T-cell (primary cell): Measurements from ENCODE around the gene KDM2B. TPM values are rescaled to one million over a fixed set of nuclear protein-coding genes. Genes with fewer than 3 reads are reported as not detected.

Experiments used
- ATAC-seq, 4 experiments: fragments of 200-7000 bp in 3 of 4; fragments of 150-1000 bp in 1 of 4; cut with Tn5 transposase; replicated peaks in 1 of 4; 1 replicate in 3 of 4; 2 replicates in 1 of 4; pipeline ENCODE4 v1.10.0; 2021; ENCODE audit warnings: moderate library complexity in 3 of 4, mild to moderate bottlenecking in 2 of 4, moderate number of reproducible peaks in 1 of 4
- CTCF ChIA-PET, 2 donors: fragments of 300-600 bp; sonication (Branson Sonifier 250); formaldehyde crosslinking; loops; one replicate each; lab custom pipeline; 2022; ENCODE audit warnings: antibody characterized with exemption in 2 of 2; lab: Charles Lee
- POLR2A ChIA-PET, 2 donors: fragments of 300-600 bp; sonication (Branson Sonifier 250); formaldehyde crosslinking; loops; one replicate each; lab custom pipeline; 2022; ENCODE audit warnings: antibody characterized with exemption in 2 of 2; lab: Charles Lee
- DNase-seq, 35 experiments: peaks; one replicate each; pipeline versions ENCODE4 v3.0.0 to v3.0.0-alpha.2; 2013 to 2023
- H3K27ac ChIP-seq: one replicate; pipeline ENCODE4 v1.5.1; 2013; ENCODE audit warnings: low read length
- H3K27me3 ChIP-seq, 2 experiments: replicated peaks in 1 of 2; 1 replicate in 1 of 2; 2 replicates in 1 of 2; pipeline versions ENCODE4 v1.6.1 to v1.7.0; 2013; ENCODE audit warnings: low read length in 1 of 2, mixed read lengths in 1 of 2; ENCODE audit not compliant: control insufficient read depth in 2 of 2, insufficient read depth in 2 of 2; ENCODE audit errors: extremely low read depth in 1 of 2
- H3K36me3 ChIP-seq, 2 donors: 1 replicate in 1 of 2; 2 replicates in 1 of 2; pipeline versions ENCODE4 v1.6.1 to v1.7.0; 2013; ENCODE audit warnings: low read length in 1 of 2; ENCODE audit not compliant: control insufficient read depth in 2 of 2, insufficient read depth in 1 of 2; ENCODE audit errors: extremely low read depth in 1 of 2
- H3K4me1 ChIP-seq, 2 experiments: 1 replicate in 1 of 2; 2 replicates in 1 of 2; pipeline versions ENCODE4 v1.6.1 to v1.7.0; 2013; ENCODE audit warnings: low read length in 2 of 2, mixed read lengths in 1 of 2; ENCODE audit not compliant: insufficient read depth in 2 of 2, control insufficient read depth in 1 of 2; ENCODE audit errors: extremely low read depth in 1 of 2
- H3K4me3 ChIP-seq, 2 donors: 1 replicate in 1 of 2; 2 replicates in 1 of 2; pipeline versions ENCODE4 v1.5.1 to v1.7.0; 2013; ENCODE audit warnings: mild to moderate bottlenecking in 2 of 2, low read length in 1 of 2, moderate library complexity in 1 of 2; ENCODE audit not compliant: control insufficient read depth in 1 of 2; ENCODE audit errors: extremely low read depth in 1 of 2
- H3K9me3 ChIP-seq: 2 replicates; pipeline ENCODE4 v1.7.0; 2013
- H3K27ac Mint-ChIP-seq, 2 donors: one replicate each; pipeline ENCODE4 v1.8.0; 2020 to 2021; ENCODE audit warnings: mild to moderate bottlenecking in 2 of 2, mixed read lengths in 2 of 2
- H3K27me3 Mint-ChIP-seq, 2 donors: one replicate each; pipeline ENCODE4 v1.8.0; 2021 to 2022; ENCODE audit warnings: mixed read lengths in 2 of 2
- H3K36me3 Mint-ChIP-seq: one replicate; pipeline ENCODE4 v1.8.0; 2021; ENCODE audit warnings: mixed read lengths
- H3K4me1 Mint-ChIP-seq, 3 donors: one replicate each; pipeline ENCODE4 v1.8.0; 2020 to 2022; ENCODE audit warnings: mixed read lengths in 3 of 3, mild to moderate bottlenecking in 1 of 3
- H3K4me3 Mint-ChIP-seq, 3 donors: one replicate each; pipeline ENCODE4 v1.8.0; 2020 to 2022; ENCODE audit warnings: mild to moderate bottlenecking in 3 of 3, mixed read lengths in 3 of 3, moderate library complexity in 3 of 3
- H3K9me3 Mint-ChIP-seq, 3 donors: one replicate each; pipeline ENCODE4 v1.8.0; 2020 to 2022; ENCODE audit warnings: mixed read lengths in 3 of 3
- WGBS: methylation state at CpG from one replicate; pipeline ENCODE4 v1.1.5; 2013; ENCODE audit warnings: missing lambda C conversion rate; ENCODE audit not compliant: insufficient coverage; 5-methylcytosine and 5-hydroxymethylcytosine counted together
- total RNA-seq, 35 experiments: library from RNA in 6 of 35; stranded (reverse) in 6 of 35; fragments of 120-200 nt in 1 of 35; gene quantifications; one replicate each; pipeline versions ENCODE4 v1.2.1 to v1.2.4 and lab custom pipeline; 2013 to 2026

KDM2B gene
- total RNA-seq, 5 donors from 2014 or later (not counting 1 experiment from before 2014, with no cell fraction given): 74.1 to 102 (median 95.8) TPM

DNA sequence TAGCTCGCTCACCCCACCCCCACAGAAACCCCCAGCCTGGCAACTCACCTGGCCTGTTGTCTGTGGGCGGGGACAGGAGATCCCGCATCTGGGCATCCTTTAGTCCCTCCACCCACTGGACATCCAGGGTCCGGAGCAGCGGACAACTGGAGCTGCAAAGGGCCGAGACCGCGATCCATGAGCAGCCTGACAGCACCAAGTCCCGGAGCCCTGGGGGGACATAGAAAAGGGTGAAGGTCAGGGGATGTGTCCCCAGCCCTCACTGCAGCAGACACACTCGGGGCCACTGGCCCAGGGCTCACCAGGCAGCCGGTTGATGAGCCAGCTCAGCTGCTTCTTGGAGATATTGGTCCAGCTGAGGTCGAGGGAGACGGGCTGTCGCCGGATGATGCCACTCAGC is 140.1 kb downstream of the KDM2B start:
- Mint-ChIP-seq H3K36me3 (peaks cover 40% of the 10 kb centered on the region), H3K4me1 (peaks cover 0 to 2% (median 2%) of the 10 kb centered on the region in 3 donors), H3K27ac (no peak overlapping the region), H3K27me3 (no peaks in the 10 kb centered on the region), H3K4me3 (no peak overlapping the region), H3K9me3 (peaks cover 3 to 7% (median 4%) of the 10 kb centered on the region in 3 donors)
- Histone ChIP-seq H3K4me3 (no peak overlapping the region), H3K4me1 (peaks cover 0 to 5% of the 10 kb centered on the region in 2 experiments), H3K27me3 (no peaks in the 10 kb centered on the region), H3K27ac (no peak overlapping the region), H3K36me3 (peaks cover 34 to 67% of the 10 kb centered on the region in 2 donors), H3K9me3 (no peaks in the 10 kb centered on the region)
- no peak for ATAC-seq
- no peak for DNase-seq
- ChIA-PET CTCF (no interaction called here), POLR2A (no interaction called here)
- WGBS: 96% methylated on average over 10 of the region's 15 CpGs

DNA sequence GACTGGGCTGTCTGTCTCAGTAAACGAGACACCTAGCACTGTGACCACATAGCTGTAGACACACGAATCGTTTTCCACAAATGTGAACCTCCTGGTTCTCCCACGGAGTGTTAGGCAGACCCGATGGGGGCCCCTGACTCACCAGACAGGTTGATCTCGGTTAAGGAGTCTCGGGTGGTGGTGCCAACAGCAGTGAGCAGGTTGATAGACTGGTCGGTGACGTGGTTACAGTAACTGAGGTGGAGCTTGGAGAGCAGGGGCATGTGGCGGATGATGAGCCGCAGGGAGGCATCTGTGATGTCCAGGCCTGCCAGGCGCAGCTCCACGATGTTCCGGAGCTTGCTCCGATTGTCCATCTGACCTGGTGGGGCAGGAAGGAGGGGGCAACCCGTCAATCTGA is 141.1 kb downstream of the KDM2B start:
- Mint-ChIP-seq H3K9me3 (peaks cover 3 to 7% (median 4%) of the 10 kb centered on the region in 3 donors), H3K4me3 (no peak overlapping the region), H3K27ac (no peak overlapping the region), H3K4me1 (peaks cover 0 to 3% (median 2%) of the 10 kb centered on the region in 3 donors), H3K27me3 (no peaks in the 10 kb centered on the region), H3K36me3 (peaks cover 46% of the 10 kb centered on the region)
- ChIA-PET POLR2A (no interaction called here), CTCF (no interaction called here)
- Histone ChIP-seq H3K27ac (no peak overlapping the region), H3K27me3 (no peaks in the 10 kb centered on the region), H3K4me1 (peaks cover 0 to 5% of the 10 kb centered on the region in 2 experiments), H3K36me3 (peaks cover 25 to 63% of the 10 kb centered on the region in 2 donors), H3K9me3 (no peaks in the 10 kb centered on the region), H3K4me3 (no peak overlapping the region)
- no peak for ATAC-seq
- 95% methylated on average over 15 of the region's 16 CpGs for WGBS
- DNase-seq: no peak

DNA sequence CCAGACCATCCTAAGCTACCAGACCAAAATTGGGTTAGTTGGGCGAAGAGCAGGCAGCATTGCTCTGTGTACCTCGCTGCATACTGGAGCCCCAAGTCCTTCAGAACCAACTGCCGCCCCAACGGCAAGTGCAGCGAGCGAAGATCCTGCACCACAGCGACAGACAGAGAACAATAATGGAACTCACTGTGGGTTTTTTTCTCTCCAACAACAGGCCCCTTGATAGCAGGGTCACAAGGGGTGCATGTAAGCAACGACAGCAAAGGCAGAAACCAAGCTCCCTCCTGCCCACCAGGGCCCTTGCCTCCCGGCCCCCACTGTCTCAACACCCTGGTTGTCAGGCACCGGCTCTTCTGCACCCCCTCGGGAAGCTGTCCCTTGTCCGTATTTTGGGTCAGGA is 141.9 kb downstream of the KDM2B start:
- 90% methylated on average over 6 of the region's 12 CpGs for WGBS
- CTCF ChIA-PET: interaction anchor here (0.6 to 0.7 kb wide), 2 partner anchors 163 to 434 kb away, joined by 3 to 9 read pairs; no protein-coding TSS in a partner anchor
- H3K27ac Mint-ChIP-seq: no peak overlapping the region

DNA sequence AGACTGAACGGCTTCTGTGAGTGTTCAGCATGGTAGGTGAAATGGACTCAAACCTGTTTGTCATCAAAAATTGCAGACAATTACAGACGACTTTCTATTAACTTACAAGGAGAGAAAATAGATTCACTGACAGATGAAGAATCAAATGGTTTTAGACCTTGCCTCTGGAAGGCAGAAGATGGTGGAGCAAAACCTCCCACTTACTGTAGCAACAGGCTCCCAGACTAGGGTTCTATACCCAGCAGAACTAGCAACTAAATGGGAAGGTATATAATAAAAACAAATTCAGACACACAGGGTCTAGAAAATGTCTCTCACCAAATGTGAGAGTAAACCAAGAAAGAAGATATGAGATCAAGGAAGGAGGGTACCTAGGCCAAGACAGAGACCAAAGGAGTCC is 144.1 kb downstream of the KDM2B start:
- Mint-ChIP-seq H3K36me3 (peaks cover 54% of the 10 kb centered on the region), H3K4me1 (peaks cover 0 to 1% (median 0%) of the 10 kb centered on the region in 3 donors)
- DNase-seq: no peak

More for the DNA sequence above, 141.9 kb downstream of the KDM2B start:
- no peaks in the 10 kb centered on the region for H3K27me3 ChIP-seq
- ATAC-seq (no peak), DNase-seq (no peak)
- H3K27me3 Mint-ChIP-seq: no peaks in the 10 kb centered on the region
- H3K4me1 Mint-ChIP-seq: peaks cover 0 to 3% (median 2%) of the 10 kb centered on the region in 3 donors
- no peak overlapping the region for H3K4me3 ChIP-seq
- H3K4me3 Mint-ChIP-seq: no peak overlapping the region
- H3K27ac ChIP-seq: no peak overlapping the region
- H3K4me1 ChIP-seq: peaks cover 0 to 5% of the 10 kb centered on the region in 2 experiments
- H3K9me3 ChIP-seq: no peaks in the 10 kb centered on the region
- peaks cover 20 to 57% of the 10 kb centered on the region in 2 donors for H3K36me3 ChIP-seq
- peaks cover 3 to 7% (median 4%) of the 10 kb centered on the region in 3 donors for H3K9me3 Mint-ChIP-seq
- peaks cover 49% of the 10 kb centered on the region for H3K36me3 Mint-ChIP-seq
- POLR2A ChIA-PET: no interaction called here

DNA sequence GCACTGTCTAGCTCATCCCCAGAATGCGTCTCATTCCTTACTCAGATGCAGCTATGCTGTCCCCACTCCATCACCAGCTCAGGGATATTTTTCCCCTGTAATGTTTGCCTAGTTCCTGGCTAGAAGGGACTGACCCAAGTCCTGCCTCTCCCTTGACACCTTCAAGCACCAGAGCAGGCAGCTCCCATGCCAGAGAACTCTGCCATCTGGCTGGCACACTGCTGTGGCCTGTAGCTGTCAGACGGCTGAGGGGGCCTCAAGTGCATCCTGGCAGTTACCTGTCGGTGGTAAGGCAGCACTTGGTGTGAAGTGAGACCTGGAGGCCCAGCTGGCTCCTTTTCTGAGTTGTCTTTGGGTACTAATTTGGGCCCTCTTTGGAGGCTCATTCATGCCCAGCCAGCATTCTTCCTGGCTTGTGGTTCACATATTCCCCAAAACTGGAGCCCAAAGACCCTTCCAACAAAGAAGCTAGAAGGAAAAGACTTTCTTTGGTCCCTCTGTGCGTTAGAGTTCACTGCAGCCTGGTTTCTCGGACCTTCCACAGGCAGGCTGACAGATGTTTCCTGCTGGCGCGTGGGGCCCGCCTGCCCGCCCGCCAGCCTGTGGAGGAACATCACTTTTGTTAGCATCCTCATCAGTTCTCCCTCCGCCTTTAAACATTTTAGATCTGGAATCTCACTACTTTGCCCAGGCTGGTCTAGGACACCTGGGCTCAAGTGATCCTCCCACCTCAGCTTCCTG is 147.9 kb downstream of the KDM2B start:
- Mint-ChIP-seq H3K4me1 (peaks cover 0 to 1% (median 0%) of the 10 kb centered on the region in 3 donors), H3K27me3 (no peaks in the 10 kb centered on the region), H3K36me3 (peaks cover 70% of the 10 kb centered on the region), H3K9me3 (peaks cover 3 to 7% (median 4%) of the 10 kb centered on the region in 3 donors), H3K4me3 (no peak overlapping the region), H3K27ac (peak overlapping the region; percentile 54 to 64)
- whole genome bisulfite sequencing: 86% methylated on average over 9 of the region's 11 CpGs
- ChIA-PET CTCF (interaction anchor here (0.6 to 1.7 kb wide), 2 partner anchors 10 to 1393 kb away, joined by 6 to 7 read pairs; no protein-coding TSS in a partner anchor), POLR2A (no interaction called here)
- H3K4me3 ChIP-seq: no peak overlapping the region
- H3K27ac ChIP-seq: no peak overlapping the region
- ATAC-seq (no peak), DNase-seq (no peak)
- H3K4me1 ChIP-seq: no peaks in the 10 kb centered on the region
- H3K27me3 ChIP-seq: no peaks in the 10 kb centered on the region
- H3K9me3 ChIP-seq: no peaks in the 10 kb centered on the region
- peaks cover 19 to 62% of the 10 kb centered on the region in 2 donors for H3K36me3 ChIP-seq

More for the DNA sequence above, 144.1 kb downstream of the KDM2B start:
- no peaks in the 10 kb centered on the region for H3K27me3 Mint-ChIP-seq
- H3K9me3 ChIP-seq: no peaks in the 10 kb centered on the region
- ChIA-PET CTCF (interaction anchor here in 1 of 2 donors (0.6 kb wide), 1 partner anchor 97 kb away, joined by 3 read pairs; no protein-coding TSS in a partner anchor), POLR2A (no interaction called here)
- H3K9me3 Mint-ChIP-seq: peaks cover 3 to 7% (median 4%) of the 10 kb centered on the region in 3 donors
- H3K27ac Mint-ChIP-seq: peak overlapping the region in 1 of 2 donors; percentile 60
- H3K36me3 ChIP-seq: peaks cover 18 to 61% of the 10 kb centered on the region in 2 donors
- no CpG with 5 or more reads among the region's 2 CpGs for whole genome bisulfite sequencing
- H3K4me3 Mint-ChIP-seq: no peak overlapping the region
- no peaks in the 10 kb centered on the region for H3K27me3 ChIP-seq
- ATAC-seq: no peak
- H3K4me3 ChIP-seq: no peak overlapping the region
- no peak overlapping the region for H3K27ac ChIP-seq
- H3K4me1 ChIP-seq: no peaks in the 10 kb centered on the region

DNA sequence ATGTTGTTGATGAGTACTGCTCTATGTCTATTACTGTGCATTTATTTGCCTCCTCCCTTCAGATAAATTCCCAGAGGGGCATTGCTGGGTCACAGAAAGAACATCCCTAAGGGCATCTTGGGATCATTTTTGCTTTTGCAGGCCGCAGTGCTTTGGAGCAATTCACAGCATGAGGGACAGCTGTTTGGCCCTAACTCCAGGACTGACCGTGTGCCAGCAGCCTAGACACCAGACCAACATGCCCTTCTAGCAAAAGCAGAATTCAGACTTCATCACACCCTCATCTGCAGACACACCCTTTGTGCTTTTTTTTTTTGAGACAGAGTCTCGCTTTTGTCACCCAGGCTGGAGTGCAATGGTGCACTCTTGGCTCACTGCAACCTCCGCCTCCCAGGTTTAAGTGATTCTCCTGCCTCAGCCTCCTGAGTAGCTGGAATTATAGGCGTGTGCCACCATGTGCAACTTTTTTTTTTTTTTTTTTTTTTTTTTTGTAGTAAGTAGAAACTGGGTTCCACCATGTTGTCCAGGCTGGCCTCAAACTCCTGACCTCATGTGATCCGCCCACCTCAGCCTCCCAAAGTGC is 149.9 kb downstream of the KDM2B start:
- Histone ChIP-seq H3K9me3 (no peaks in the 10 kb centered on the region), H3K36me3 (peaks cover 19 to 78% of the 10 kb centered on the region in 2 donors), H3K4me3 (no peak overlapping the region), H3K4me1 (no peaks in the 10 kb centered on the region), H3K27ac (no peak overlapping the region), H3K27me3 (no peaks in the 10 kb centered on the region)
- Mint-ChIP-seq H3K9me3 (no peaks in the 10 kb centered on the region), H3K27ac (peak overlapping the region in 1 of 2 donors; percentile 28), H3K4me3 (no peak overlapping the region), H3K27me3 (no peaks in the 10 kb centered on the region), H3K4me1 (peaks cover 0 to 1% (median 0%) of the 10 kb centered on the region in 3 donors), H3K36me3 (peaks cover 56% of the 10 kb centered on the region)
- DNase-seq (no peak), ATAC-seq (peak in 1 of 4 experiments; percentile 10)
- POLR2A ChIA-PET: interaction anchor here in 1 of 2 donors (0.6 kb wide), 1 partner anchor 241 kb away, joined by 3 read pairs; no protein-coding TSS in a partner anchor
- WGBS: 97% methylated on average over 4 of the region's 6 CpGs
- CTCF ChIA-PET: no interaction called here
